ENCODE results near the gene FOXL2NB. TPM values are rescaled to one million over a fixed set of nuclear protein-coding genes. Genes with fewer than 3 reads are reported as not detected.

FOXL2NB gene
- total RNA-seq, 2 donors from 2014 or later, result 0.28 TPM; not detected in 1

DNA sequence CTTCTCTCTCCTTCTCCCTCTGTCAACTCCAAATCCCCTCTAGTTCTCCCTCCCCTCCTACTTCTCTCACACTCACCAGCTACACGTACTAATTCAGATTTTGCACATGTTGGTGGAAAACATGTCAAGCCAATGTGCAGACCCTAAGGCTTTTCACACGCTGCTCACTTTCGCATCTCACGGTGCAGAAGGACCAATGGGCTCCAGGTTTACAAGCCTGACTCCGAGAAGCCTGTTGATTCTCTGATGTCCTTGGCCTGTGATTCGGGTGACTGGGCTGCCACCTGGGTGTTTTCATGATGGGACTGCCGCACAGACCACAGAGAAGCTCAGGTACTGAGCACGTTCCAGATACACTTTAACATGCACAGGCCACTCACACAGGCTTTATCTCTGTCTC is 3.7 kb downstream of the FOXL2NB start:
- Histone ChIP-seq H3K4me3 (no peak overlapping the region), H3K9me3 (no peaks in the 10 kb centered on the region), H3K4me1 (replicated peaks) (peaks cover 8% of the 10 kb centered on the region), H3K27ac (no peak overlapping the region), H3K27me3 (replicated peaks; ENCODE audit: insufficient read depth) (peaks cover 32% of the 10 kb centered on the region), H3K36me3 (no peaks in the 10 kb centered on the region)
- no peak for TF ChIP-seq POLR2A (IDR thresholded peaks at IDR 0.05)
- TF ChIP-seq POLR2AphosphoS5 (IDR thresholded peaks at IDR 0.05), result no peak
- TF ChIP-seq, protein P1, sequence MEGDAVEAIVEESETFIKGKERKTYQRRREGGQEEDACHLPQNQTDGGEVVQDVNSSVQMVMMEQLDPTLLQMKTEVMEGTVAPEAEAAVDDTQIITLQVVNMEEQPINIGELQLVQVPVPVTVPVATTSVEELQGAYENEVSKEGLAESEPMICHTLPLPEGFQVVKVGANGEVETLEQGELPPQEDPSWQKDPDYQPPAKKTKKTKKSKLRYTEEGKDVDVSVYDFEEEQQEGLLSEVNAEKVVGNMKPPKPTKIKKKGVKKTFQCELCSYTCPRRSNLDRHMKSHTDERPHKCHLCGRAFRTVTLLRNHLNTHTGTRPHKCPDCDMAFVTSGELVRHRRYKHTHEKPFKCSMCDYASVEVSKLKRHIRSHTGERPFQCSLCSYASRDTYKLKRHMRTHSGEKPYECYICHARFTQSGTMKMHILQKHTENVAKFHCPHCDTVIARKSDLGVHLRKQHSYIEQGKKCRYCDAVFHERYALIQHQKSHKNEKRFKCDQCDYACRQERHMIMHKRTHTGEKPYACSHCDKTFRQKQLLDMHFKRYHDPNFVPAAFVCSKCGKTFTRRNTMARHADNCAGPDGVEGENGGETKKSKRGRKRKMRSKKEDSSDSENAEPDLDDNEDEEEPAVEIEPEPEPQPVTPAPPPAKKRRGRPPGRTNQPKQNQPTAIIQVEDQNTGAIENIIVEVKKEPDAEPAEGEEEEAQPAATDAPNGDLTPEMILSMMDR (IDR thresholded peaks at IDR 0.05), result no peak
- intact Hi-C loops (cut with DNase I), result no loop called here
- no peak for DNase-seq (ENCODE audit: low spot score)
- 92% methylated on average over 8 of the region's 8 CpGs for WGBS

DNA sequence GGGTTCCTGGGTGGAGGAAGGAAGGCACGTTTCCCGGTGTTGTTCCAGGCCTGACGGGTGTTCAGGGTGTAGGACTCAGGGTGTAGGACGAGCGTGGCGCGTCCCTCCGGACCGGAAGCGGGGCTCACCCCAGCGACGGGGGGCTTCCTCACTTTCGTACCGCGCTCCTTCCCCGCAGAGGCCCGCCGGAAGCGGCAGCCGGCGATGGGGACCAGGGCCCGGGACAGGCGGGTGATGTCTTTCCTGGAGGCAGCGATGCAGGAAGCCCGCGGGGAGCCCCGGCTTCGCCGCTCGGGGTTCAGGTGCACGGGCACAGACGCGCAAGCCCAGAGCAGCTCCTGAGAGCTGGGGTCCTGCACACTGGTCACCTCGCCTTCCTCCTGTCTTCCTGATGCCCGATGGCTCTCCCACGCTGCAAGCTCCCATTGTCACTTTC is 13.4 kb downstream of the FOXL2NB start:
- intact Hi-C loops (cut with DNase I), result no loop called here
- Histone ChIP-seq H3K4me3 (no peak overlapping the region), H3K27ac (no peak overlapping the region), H3K27me3 (replicated peaks; ENCODE audit: insufficient read depth) (peaks cover 3% of the 10 kb centered on the region), H3K4me1 (replicated peaks) (no peaks in the 10 kb centered on the region), H3K9me3 (no peaks in the 10 kb centered on the region), H3K36me3 (no peaks in the 10 kb centered on the region)
- no peak for TF ChIP-seq POLR2A (IDR thresholded peaks at IDR 0.05)
- TF ChIP-seq, protein P1 (IDR thresholded peaks at IDR 0.05), result no peak
- no peak for TF ChIP-seq POLR2AphosphoS5 (IDR thresholded peaks at IDR 0.05)
- no peak for DNase-seq (ENCODE audit: low spot score)
- 4% methylated on average over 34 of the region's 36 CpGs for WGBS

DNA sequence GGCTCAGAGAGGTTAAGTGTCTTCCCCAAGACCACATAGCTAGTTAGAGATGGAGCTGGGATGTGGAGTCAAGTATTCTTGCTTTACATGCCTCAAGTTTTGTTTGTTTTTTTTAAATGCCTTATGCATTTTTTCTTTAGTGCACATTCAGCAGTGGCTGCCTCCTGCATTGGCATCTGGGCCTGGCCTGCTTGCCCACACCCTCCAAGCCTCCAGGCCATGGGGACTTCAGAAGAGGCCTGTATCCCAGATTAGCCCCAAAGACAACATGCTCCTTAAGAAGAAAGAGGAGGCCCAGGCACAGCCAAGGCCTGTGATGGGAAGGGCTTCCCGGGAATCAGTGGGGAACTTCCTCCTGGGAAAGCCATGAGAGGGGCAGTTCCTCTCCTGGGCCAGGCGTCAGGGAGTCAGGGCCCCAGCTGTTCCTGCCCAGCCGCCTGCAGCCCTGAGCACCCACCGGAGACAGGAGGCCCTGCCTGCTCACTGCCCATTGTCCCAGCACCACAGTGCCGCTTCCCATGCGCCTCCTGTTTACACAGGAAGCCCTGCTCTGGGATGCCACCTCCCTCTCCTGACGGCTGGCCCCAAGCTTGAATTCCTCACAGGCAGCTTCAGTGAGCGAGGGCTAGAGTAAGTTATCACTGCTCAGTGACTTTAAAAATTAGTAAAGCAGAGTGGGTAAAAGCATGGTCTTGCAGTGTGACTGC is 16.0 kb downstream of the FOXL2NB start:
- Histone ChIP-seq H3K9me3 (no peaks in the 10 kb centered on the region), H3K27me3 (replicated peaks; ENCODE audit: insufficient read depth) (peaks cover 3% of the 10 kb centered on the region), H3K4me1 (replicated peaks) (no peaks in the 10 kb centered on the region), H3K27ac (no peak overlapping the region), H3K36me3 (no peaks in the 10 kb centered on the region), H3K4me3 (no peak overlapping the region)
- TF ChIP-seq POLR2AphosphoS5 (IDR thresholded peaks at IDR 0.05) (no peak), POLR2A (IDR thresholded peaks at IDR 0.05) (no peak)
- TF ChIP-seq, protein P1 (IDR thresholded peaks at IDR 0.05), result no peak
- 58% methylated on average over 8 of the region's 8 CpGs for WGBS
- DNase-seq (ENCODE audit: low spot score), result no peak
- intact Hi-C loops (cut with DNase I), result no loop called here

DNA sequence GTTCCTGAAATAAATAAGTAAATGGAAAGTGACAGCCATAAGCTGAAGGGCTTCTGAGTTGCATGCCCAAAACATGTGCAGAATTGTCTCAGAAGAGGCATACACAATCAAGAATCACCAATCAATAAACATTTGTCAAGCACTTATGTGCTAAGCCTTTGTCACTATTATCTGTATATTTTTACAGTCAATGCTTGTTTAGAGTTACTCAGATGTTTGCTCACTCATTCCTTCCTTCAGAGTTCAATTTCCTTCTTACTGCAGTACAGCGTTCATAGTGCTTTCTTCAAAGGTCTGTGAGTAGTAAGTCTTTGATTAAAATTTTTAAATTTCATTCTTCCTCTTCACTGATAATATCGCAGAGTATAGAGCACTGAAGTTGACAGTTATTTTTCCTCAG is 17.2 kb downstream of the FOXL2NB start:
- Histone ChIP-seq H3K27ac (no peak overlapping the region), H3K4me1 (replicated peaks) (no peaks in the 10 kb centered on the region), H3K9me3 (no peaks in the 10 kb centered on the region), H3K36me3 (no peaks in the 10 kb centered on the region), H3K4me3 (no peak overlapping the region), H3K27me3 (replicated peaks; ENCODE audit: insufficient read depth) (no peaks in the 10 kb centered on the region)
- intact Hi-C loops (cut with DNase I), result no loop called here
- WGBS, result 87% methylated on average over 2 of the region's 2 CpGs
- TF ChIP-seq POLR2AphosphoS5 (IDR thresholded peaks at IDR 0.05) (no peak), POLR2A (IDR thresholded peaks at IDR 0.05) (no peak)
- TF ChIP-seq, protein P1 (IDR thresholded peaks at IDR 0.05), result no peak
- no peak for DNase-seq (ENCODE audit: low spot score)

DNA sequence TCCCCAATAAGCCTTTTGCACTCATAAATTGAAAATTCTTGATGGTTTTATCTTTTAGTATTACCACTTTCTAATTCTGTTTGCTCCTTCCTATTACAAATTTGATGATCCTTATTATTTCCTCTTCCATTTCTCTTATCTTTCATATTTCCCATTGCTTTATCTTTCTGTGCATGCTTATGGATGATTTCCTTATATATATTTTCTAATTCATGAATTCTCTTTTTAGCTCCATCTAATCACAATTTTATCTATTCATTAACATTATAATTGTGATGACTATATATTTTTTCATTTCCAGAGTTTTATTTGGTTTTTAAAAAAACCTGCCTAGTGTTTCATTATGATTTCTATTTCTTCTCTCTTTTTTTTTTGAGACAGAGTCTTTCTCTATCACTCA is 17.9 kb downstream of the FOXL2NB start:
- no peak for DNase-seq (ENCODE audit: low spot score)

More for the DNA sequence above, 17.9 kb downstream of the FOXL2NB start:
- Histone ChIP-seq H3K36me3 (no peaks in the 10 kb centered on the region), H3K27ac (no peak overlapping the region), H3K4me1 (replicated peaks) (no peaks in the 10 kb centered on the region), H3K27me3 (replicated peaks; ENCODE audit: insufficient read depth) (no peaks in the 10 kb centered on the region), H3K4me3 (no peak overlapping the region), H3K9me3 (no peaks in the 10 kb centered on the region)
- TF ChIP-seq POLR2A (IDR thresholded peaks at IDR 0.05) (no peak), POLR2AphosphoS5 (IDR thresholded peaks at IDR 0.05) (no peak)
- TF ChIP-seq, protein P1 (IDR thresholded peaks at IDR 0.05), result no peak
- intact Hi-C loops (cut with DNase I), result no loop called here

Data from prostate gland (tissue), 2 donors.